DOHH2 (cell line): ENCODE results near the gene XPC.

Source experiments
- H3F3A ChIP-seq: fragments of 200-600 bp; sonication (generic), shearing (Covaris generic); 2 replicates; pipeline ENCODE4 v1.6.0; 2016; ENCODE audit warnings: antibody characterized with exemption, mild to moderate bottlenecking; ENCODE audit not compliant: control insufficient read depth, insufficient read depth
- H3K27ac ChIP-seq: fragments of 200-600 bp; sonication (generic); 2 replicates; pipeline ENCODE4 v1.5.1; 2014; ENCODE audit warnings: low read depth, mild to moderate bottlenecking, low read length, moderate library complexity
- H3K27me3 ChIP-seq: fragments of 200-600 bp; sonication (generic); 2 replicates; pipeline ENCODE4 v1.6.1; 2014; ENCODE audit warnings: mild to moderate bottlenecking, low read length, mixed read lengths; ENCODE audit not compliant: control insufficient read depth
- H3K36me3 ChIP-seq: fragments of 200-600 bp; sonication (generic); 2 replicates; pipeline ENCODE4 v1.6.1; 2014; ENCODE audit warnings: mild to moderate bottlenecking, low read length, moderate library complexity, mixed read lengths; ENCODE audit not compliant: control insufficient read depth
- H3K4me1 ChIP-seq: fragments of 200-600 bp; sonication (generic); 2 replicates; pipeline ENCODE4 v1.6.1; 2014; ENCODE audit warnings: mild to moderate bottlenecking, low read length, mixed read lengths; ENCODE audit not compliant: control insufficient read depth
- H3K4me2 ChIP-seq: fragments of 200-600 bp; sonication (generic); 2 replicates; pipeline ENCODE4 v1.6.0; 2014; ENCODE audit warnings: mild to moderate bottlenecking, low read length, moderate library complexity
- H3K4me3 ChIP-seq: fragments of 200-600 bp; sonication (generic); 2 replicates; pipeline ENCODE4 v1.5.1; 2014; ENCODE audit warnings: mild to moderate bottlenecking, low read length, mixed read lengths
- H3K79me2 ChIP-seq: fragments of 200-600 bp; sonication (generic); 2 replicates; pipeline ENCODE4 v1.6.1; 2014; ENCODE audit warnings: mild to moderate bottlenecking, low read length, mixed read lengths; ENCODE audit not compliant: control insufficient read depth
- H3K9me2 ChIP-seq: fragments of 200-600 bp; sonication (generic); replicated peaks from 2 replicates; pipeline ENCODE4 v1.6.1; 2014; ENCODE audit warnings: mild to moderate bottlenecking, low read length, mixed read lengths; ENCODE audit not compliant: control insufficient read depth
- H3K9me3 ChIP-seq: fragments of 200-600 bp; sonication (generic); 2 replicates; pipeline ENCODE4 v1.6.1; 2014; ENCODE audit warnings: antibody characterized with exemption, low read length, mixed read lengths; ENCODE audit not compliant: control insufficient read depth, insufficient read depth
- H4K20me1 ChIP-seq: fragments of 200-600 bp; sonication (generic); 2 replicates; pipeline ENCODE4 v1.6.0; 2014; ENCODE audit warnings: low read depth, mild to moderate bottlenecking, antibody characterized with exemption, low read length, moderate library complexity; ENCODE audit not compliant: control insufficient read depth, insufficient read depth
- CTCF ChIP-seq: fragments of 200-600 bp; sonication (generic); IDR thresholded peaks from one replicate; pipeline ENCODE4 v1.5.1; 2014; ENCODE audit warnings: antibody characterized with exemption, mild to moderate bottlenecking, low read depth, low read length; ENCODE audit not compliant: poor library complexity, severe bottlenecking
- EZH2phosphoT487 ChIP-seq: fragments of 200-600 bp; sonication (generic); IDR thresholded peaks from 2 replicates; pipeline ENCODE4 v1.6.1; 2017; ENCODE audit warnings: borderline replicate concordance, mild to moderate bottlenecking, antibody characterized with exemption, low read length, moderate library complexity, mixed read lengths

Gene XPC

GRCh38 chr3:14154895-14155440, 23.4 kb downstream of the XPC start:
- H3F3A ChIP-seq = no peaks in the 10 kb centered on the region
- H3K27ac ChIP-seq = no peak overlapping the region
- TF ChIP-seq EZH2phosphoT487 (no peak), CTCF (no peak)
- no peak overlapping the region for H3K4me3 ChIP-seq
- H4K20me1 ChIP-seq = no peaks in the 10 kb centered on the region
- no peaks in the 10 kb centered on the region for H3K27me3 ChIP-seq
- 0 out of 2 replicates have a peak, but pooled peaks cover 2% of the 10 kb centered on the region for H3K79me2 ChIP-seq
- H3K9me2 ChIP-seq = no peaks in the 10 kb centered on the region
- no peaks in the 10 kb centered on the region for H3K4me1 ChIP-seq
- H3K36me3 ChIP-seq = peaks cover 73% of the 10 kb centered on the region
- no peaks in the 10 kb centered on the region for H3K9me3 ChIP-seq
- no peak overlapping the region for H3K4me2 ChIP-seq

DNA sequence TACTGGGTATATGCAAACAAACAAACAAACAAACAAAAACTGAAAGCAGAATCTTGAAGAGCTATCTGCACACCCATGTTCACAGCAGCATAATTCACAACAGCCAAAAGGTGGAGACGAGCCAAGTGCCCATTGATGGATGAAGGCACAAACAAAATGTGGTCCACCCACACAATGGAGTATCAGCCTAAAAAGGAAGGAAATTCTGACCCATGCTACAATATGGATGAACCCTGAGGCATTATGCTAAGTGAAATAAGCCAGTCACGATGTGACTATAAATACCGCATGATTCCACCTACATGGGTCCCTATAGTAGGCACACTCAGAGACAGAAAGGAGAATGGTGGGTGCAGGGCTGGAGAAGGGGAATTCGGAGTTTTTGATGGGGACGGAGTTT, 24.1 kb downstream of the XPC start:
- no peak overlapping the region for H3K4me2 ChIP-seq
- TF ChIP-seq CTCF (no peak), EZH2phosphoT487 (no peak)

DNA sequence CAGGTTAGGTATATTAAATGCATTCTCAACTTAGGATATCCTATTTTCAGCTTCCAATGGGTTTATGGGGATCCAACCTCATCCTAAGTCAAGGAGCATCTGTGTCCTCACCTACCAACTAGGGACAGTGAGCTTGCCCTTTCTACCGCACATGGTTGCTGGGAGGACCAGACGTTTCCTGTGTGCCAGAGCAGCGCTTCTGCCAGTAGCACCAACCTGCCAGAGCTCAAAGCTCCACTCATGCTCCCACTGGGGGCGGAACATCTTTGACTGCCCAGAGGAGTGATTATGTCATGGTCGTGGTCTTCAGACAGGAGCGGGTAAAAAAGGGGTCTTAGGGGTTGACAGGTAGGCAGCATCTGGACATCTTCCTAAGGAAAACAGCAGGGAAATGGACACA, 24.7 kb downstream of the XPC start:
- 0 out of 2 replicates have a peak, but pooled peaks cover 2% of the 10 kb centered on the region for H3K79me2 ChIP-seq
- H4K20me1 ChIP-seq = no peaks in the 10 kb centered on the region
- no peaks in the 10 kb centered on the region for H3K9me3 ChIP-seq
- no peaks in the 10 kb centered on the region for H3K4me1 ChIP-seq
- H3K9me2 ChIP-seq = no peaks in the 10 kb centered on the region
- TF ChIP-seq EZH2phosphoT487 (no peak), CTCF (no peak)
- no peak overlapping the region for H3K4me3 ChIP-seq
- H3K27ac ChIP-seq = no peak overlapping the region
- H3K4me2 ChIP-seq = no peak overlapping the region
- no peaks in the 10 kb centered on the region for H3F3A ChIP-seq
- H3K27me3 ChIP-seq = no peaks in the 10 kb centered on the region
- H3K36me3 ChIP-seq = peaks cover 65% of the 10 kb centered on the region

More for the DNA sequence above, 24.1 kb downstream of the XPC start:
- Histone ChIP-seq H3K9me2 (no peaks in the 10 kb centered on the region), H3K9me3 (no peaks in the 10 kb centered on the region), H3K27me3 (no peaks in the 10 kb centered on the region), H4K20me1 (no peaks in the 10 kb centered on the region), H3K36me3 (peaks cover 70% of the 10 kb centered on the region), H3K4me3 (no peak overlapping the region), H3K27ac (no peak overlapping the region), H3F3A (no peaks in the 10 kb centered on the region), H3K79me2 (0 out of 2 replicates have a peak, but pooled peaks cover 2% of the 10 kb centered on the region), H3K4me1 (no peaks in the 10 kb centered on the region)
